ENCODE data around the gene UBE2V1.

Gene UBE2V1

DNA sequence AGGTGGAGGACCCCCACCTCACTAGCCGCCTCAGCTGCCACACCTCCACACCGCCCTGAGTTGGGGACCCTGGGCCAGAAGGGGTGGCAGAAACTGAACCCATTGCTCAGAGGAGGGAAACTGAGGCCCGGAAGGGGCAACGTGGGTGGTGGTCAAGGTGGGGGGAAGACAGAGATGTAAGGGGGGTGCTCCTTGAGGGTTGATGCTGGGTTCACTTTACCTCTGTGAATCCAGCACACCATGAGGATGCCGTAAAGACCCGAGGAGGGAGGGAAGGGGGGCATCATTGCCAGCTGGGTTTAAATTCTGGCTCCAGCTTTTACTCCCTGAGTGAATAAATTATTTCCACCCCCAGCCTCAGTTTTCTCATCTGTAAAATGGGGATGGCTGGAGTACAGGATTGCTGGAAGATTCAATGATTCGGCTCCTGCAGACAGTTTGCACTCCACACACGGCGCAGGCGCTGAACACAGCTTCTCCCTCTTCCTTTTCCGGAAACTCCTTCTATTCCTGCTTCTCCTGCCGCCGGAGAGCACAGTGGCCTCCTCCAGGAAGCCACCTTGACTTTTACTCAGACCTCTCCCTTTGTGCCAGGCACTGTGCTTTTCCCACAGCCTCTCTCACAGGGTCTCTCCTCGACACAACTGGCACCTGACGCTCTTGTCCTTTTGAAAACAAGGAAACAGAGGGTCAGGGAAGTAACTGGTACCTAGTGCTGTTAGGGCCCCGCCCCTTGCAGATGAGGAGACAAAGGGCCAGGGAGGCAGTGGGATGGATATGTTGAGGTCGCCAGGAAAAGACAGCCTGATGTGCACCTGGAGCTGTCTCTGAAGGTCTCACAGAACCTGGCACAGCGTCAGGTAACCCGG, 59.4 kb downstream of the UBE2V1 start:
- H3K27me3 ChIP-seq (ENCODE audit: insufficient read depth, low read length) = no peaks in the 10 kb centered on the region
- peak overlapping the region; percentile 47 for H2BK5ac ChIP-seq (ENCODE audit: low read depth, low read length, poor library complexity)
- H3K79me2 ChIP-seq (ENCODE audit: control insufficient read depth, insufficient read depth, low read length, poor library complexity) = peaks cover 2% of the 10 kb centered on the region
- peaks cover 34 to 38% of the 10 kb centered on the region in 2 experiments for H3K4me1 ChIP-seq (ENCODE audit: control insufficient read depth in 1 of 2, insufficient read depth in 2 of 2, low read length in 2 of 2)
- no peak overlapping the region for H3K9ac ChIP-seq (ENCODE audit: low read length)
- H4K12ac ChIP-seq (ENCODE audit: low read depth, low read length) = peak overlapping the region; percentile 4
- H2BK12ac ChIP-seq (ENCODE audit: low read length) = peak overlapping the region; percentile 94
- no peak overlapping the region for H3K4me2 ChIP-seq (ENCODE audit: low read length)
- H3K36me3 ChIP-seq (ENCODE audit: control insufficient read depth in 1 of 2, insufficient read depth in 2 of 2, low read length in 2 of 2) = no peaks in the 10 kb centered on the region
- no peak overlapping the region for H3K27ac ChIP-seq (ENCODE audit: low read depth, low read length)
- H3K9me3 ChIP-seq (ENCODE audit: insufficient read depth, low read depth, low read length) = no peaks in the 10 kb centered on the region
- WGBS (ENCODE audit: extremely low coverage, insufficient coverage, insufficient read length) = no CpG with 5 or more reads among the region's 19 CpGs
- peak overlapping the region; percentile 81 for H2AK5ac ChIP-seq (ENCODE audit: low read length)
- no peak overlapping the region for H3K4me3 ChIP-seq (ENCODE audit: low read depth, low read length)
- peak overlapping the region; percentile 40 for H4K8ac ChIP-seq (ENCODE audit: low read depth, low read length)
- H2AFZ ChIP-seq (ENCODE audit: insufficient read depth, low read length, poor library complexity) = peak overlapping the region; percentile 4
- no peak overlapping the region for H3K23ac ChIP-seq (ENCODE audit: low read length)
- H3K18ac ChIP-seq (ENCODE audit: low read length) = peak overlapping the region; percentile 18
- peak overlapping the region; percentile 62 for H3K14ac ChIP-seq (ENCODE audit: low read length)
- H3K79me1 ChIP-seq (ENCODE audit: low read length) = peaks cover 43% of the 10 kb centered on the region
- peak overlapping the region; percentile 5 for H3K4ac ChIP-seq (ENCODE audit: low read depth, low read length)
- DNase-seq = peak in 1 of 2 donors; percentile 42
- peak overlapping the region; percentile 92 for H2BK120ac ChIP-seq (ENCODE audit: insufficient read depth, low read length, poor library complexity)
- H4K91ac ChIP-seq (ENCODE audit: low read depth, low read length) = peak overlapping the region; percentile 90

DNA sequence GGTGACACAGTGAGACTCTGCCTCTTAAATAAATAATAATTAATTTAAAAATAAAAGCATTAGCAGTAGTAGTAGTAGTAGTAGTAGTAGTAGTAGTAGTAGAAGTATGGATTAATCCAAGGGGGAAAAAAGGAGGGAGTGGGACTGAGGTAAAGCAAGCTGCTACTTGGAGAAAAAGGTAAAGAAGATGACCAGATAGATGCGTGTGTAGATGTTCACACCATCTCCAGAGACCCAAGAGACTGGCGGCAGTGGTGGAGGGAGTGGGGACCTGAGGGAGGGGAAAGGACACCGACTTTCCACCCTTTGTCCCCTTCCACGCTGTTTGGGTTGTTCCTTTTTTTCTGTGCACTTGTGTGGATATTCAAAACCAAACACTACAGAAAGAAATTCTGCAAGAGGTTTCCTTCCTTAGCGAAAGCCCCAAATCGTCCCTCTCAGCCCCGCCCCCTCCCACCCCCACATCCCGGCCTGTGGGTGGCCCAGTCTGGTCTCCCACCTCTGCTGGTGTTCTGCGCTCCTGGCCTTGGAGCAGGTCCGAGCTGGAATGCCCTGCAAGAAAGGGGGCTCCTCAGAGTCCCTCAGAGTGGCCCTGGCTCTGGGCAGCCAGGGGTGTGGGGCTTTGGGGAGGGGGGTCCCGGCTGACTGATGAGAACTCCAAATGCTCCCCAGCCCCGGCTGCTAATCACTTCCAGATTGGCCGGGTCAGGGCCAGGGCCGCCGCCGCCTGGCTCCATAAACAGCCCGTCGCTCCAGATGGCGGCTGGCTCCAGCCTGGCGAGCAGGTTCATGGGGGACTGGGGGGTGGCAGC, 60.2 kb downstream of the UBE2V1 start:
- Histone ChIP-seq H3K4ac (ENCODE audit: low read depth, low read length) (no peak overlapping the region), H2BK5ac (ENCODE audit: low read depth, low read length, poor library complexity) (no peak overlapping the region), H3K36me3 (ENCODE audit: control insufficient read depth in 1 of 2, insufficient read depth in 2 of 2, low read length in 2 of 2) (no peaks in the 10 kb centered on the region), H3K27me3 (ENCODE audit: insufficient read depth, low read length) (no peaks in the 10 kb centered on the region), H3K4me2 (ENCODE audit: low read length) (no peak overlapping the region), H3K79me1 (ENCODE audit: low read length) (peaks cover 44% of the 10 kb centered on the region), H3K9me3 (ENCODE audit: insufficient read depth, low read depth, low read length) (no peaks in the 10 kb centered on the region), H3K27ac (ENCODE audit: low read depth, low read length) (no peak overlapping the region), H4K8ac (ENCODE audit: low read depth, low read length) (no peak overlapping the region), H3K79me2 (ENCODE audit: control insufficient read depth, insufficient read depth, low read length, poor library complexity) (peaks cover 2% of the 10 kb centered on the region), H2AFZ (ENCODE audit: insufficient read depth, low read length, poor library complexity) (no peak overlapping the region), H3K23ac (ENCODE audit: low read length) (no peak overlapping the region), H3K18ac (ENCODE audit: low read length) (no peak overlapping the region), H2AK5ac (ENCODE audit: low read length) (peak overlapping the region; percentile 75), H3K4me1 (ENCODE audit: control insufficient read depth in 1 of 2, insufficient read depth in 2 of 2, low read length in 2 of 2) (peaks cover 34 to 38% of the 10 kb centered on the region in 2 experiments), H3K14ac (ENCODE audit: low read length) (peak overlapping the region; percentile 2), H4K12ac (ENCODE audit: low read depth, low read length) (no peak overlapping the region), H3K9ac (ENCODE audit: low read length) (no peak overlapping the region), H4K91ac (ENCODE audit: low read depth, low read length) (peak overlapping the region; percentile 77), H3K4me3 (ENCODE audit: low read depth, low read length) (no peak overlapping the region), H2BK12ac (ENCODE audit: low read length) (peak overlapping the region; percentile 94), H2BK120ac (ENCODE audit: insufficient read depth, low read length, poor library complexity) (peak overlapping the region; percentile 44)
- WGBS (ENCODE audit: extremely low coverage, insufficient coverage, insufficient read length) = no CpG with 5 or more reads among the region's 20 CpGs
- DNase-seq = no peak

DNA sequence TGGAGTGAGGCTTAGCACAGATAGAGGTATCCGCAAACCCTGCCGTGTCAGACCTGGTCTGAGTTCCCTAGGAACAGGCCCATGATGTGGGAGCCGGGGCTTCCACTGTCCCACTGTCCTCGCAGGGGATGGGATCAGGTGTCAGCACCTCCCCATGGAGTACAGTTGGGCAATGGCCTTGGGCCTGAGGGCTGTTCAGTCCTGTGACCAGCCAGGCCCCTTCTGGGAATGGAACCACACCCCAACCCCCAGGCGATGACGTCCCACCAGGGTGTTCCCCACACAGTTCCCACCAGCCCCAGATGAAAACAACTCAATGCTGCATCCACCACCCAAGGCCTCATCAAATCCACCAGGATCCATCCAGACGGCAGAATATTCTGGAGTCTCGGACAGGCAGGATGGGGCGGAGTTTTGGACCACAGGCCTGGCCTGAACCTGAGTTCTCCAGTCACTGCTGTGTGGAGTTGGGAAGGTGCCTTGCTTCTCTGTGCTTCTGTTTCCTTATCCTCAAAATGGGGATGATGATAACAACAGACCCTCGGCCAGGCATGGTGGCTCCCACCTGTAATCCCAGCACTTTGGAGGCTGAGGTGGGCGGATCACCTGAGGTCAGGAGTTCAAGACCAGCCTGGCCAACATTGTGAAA, 62.2 kb downstream of the UBE2V1 start:
- no peak overlapping the region for H3K4me3 ChIP-seq (ENCODE audit: low read depth, low read length)
- no peaks in the 10 kb centered on the region for H3K27me3 ChIP-seq (ENCODE audit: insufficient read depth, low read length)
- no peaks in the 10 kb centered on the region for H3K79me2 ChIP-seq (ENCODE audit: control insufficient read depth, insufficient read depth, low read length, poor library complexity)
- no peak overlapping the region for H3K9ac ChIP-seq (ENCODE audit: low read length)
- no peak overlapping the region for H3K23ac ChIP-seq (ENCODE audit: low read length)
- H3K18ac ChIP-seq (ENCODE audit: low read length) = no peak overlapping the region
- H2BK5ac ChIP-seq (ENCODE audit: low read depth, low read length, poor library complexity) = peak overlapping the region; percentile 38
- no CpG with 5 or more reads among the region's 11 CpGs for WGBS (ENCODE audit: extremely low coverage, insufficient coverage, insufficient read length)
- peak overlapping the region; percentile 54 for H2BK120ac ChIP-seq (ENCODE audit: insufficient read depth, low read length, poor library complexity)
- H2BK12ac ChIP-seq (ENCODE audit: low read length) = peak overlapping the region; percentile 61
- H3K27ac ChIP-seq (ENCODE audit: low read depth, low read length) = no peak overlapping the region
- no peak overlapping the region for H3K4me2 ChIP-seq (ENCODE audit: low read length)
- H3K36me3 ChIP-seq (ENCODE audit: control insufficient read depth in 1 of 2, insufficient read depth in 2 of 2, low read length in 2 of 2) = no peaks in the 10 kb centered on the region
- no peak overlapping the region for H4K12ac ChIP-seq (ENCODE audit: low read depth, low read length)
- no peak overlapping the region for H3K4ac ChIP-seq (ENCODE audit: low read depth, low read length)
- DNase-seq = peak; percentile 47 to 54
- peak overlapping the region; percentile 85 for H2AK5ac ChIP-seq (ENCODE audit: low read length)
- H3K79me1 ChIP-seq (ENCODE audit: low read length) = peaks cover 33% of the 10 kb centered on the region
- H4K91ac ChIP-seq (ENCODE audit: low read depth, low read length) = peak overlapping the region; percentile 60
- H3K9me3 ChIP-seq (ENCODE audit: insufficient read depth, low read depth, low read length) = no peaks in the 10 kb centered on the region
- H3K14ac ChIP-seq (ENCODE audit: low read length) = peak overlapping the region; percentile 64
- H2AFZ ChIP-seq (ENCODE audit: insufficient read depth, low read length, poor library complexity) = peak overlapping the region; percentile 50
- peak overlapping the region; percentile 32 for H4K8ac ChIP-seq (ENCODE audit: low read depth, low read length)
- H3K4me1 ChIP-seq (ENCODE audit: control insufficient read depth in 1 of 2, insufficient read depth in 2 of 2, low read length in 2 of 2) = peaks cover 27 to 28% of the 10 kb centered on the region in 2 experiments

DNA sequence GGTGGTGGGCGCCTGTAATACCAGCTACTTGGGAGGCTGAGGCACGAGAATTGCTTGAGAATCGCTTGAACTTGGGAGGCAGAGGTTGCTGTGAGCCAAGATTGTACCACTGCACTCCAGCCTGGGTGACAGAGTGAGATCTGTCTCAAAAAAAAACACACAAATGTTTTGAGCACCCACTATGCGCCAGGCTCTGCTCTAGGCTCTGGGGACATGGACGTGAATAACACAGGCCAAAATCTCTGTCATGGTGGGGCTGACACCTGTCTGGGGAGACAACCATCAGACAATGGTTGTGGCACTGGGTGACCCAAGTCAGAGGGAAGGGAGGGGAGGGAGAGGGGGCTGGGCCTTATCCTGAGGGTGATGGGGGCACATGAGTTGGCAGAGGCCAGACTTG, 62.7 kb downstream of the UBE2V1 start:
- Histone ChIP-seq H3K4me2 (ENCODE audit: low read length) (no peak overlapping the region), H4K91ac (ENCODE audit: low read depth, low read length) (peak overlapping the region; percentile 60), H3K4me3 (ENCODE audit: low read depth, low read length) (no peak overlapping the region), H3K4me1 (ENCODE audit: control insufficient read depth in 1 of 2, insufficient read depth in 2 of 2, low read length in 2 of 2) (peaks cover 23 to 25% of the 10 kb centered on the region in 2 experiments), H2AK5ac (ENCODE audit: low read length) (peak overlapping the region; percentile 85), H2BK5ac (ENCODE audit: low read depth, low read length, poor library complexity) (peak overlapping the region; percentile 38), H3K18ac (ENCODE audit: low read length) (no peak overlapping the region), H2BK12ac (ENCODE audit: low read length) (peak overlapping the region; percentile 61), H3K79me2 (ENCODE audit: control insufficient read depth, insufficient read depth, low read length, poor library complexity) (no peaks in the 10 kb centered on the region), H3K23ac (ENCODE audit: low read length) (no peak overlapping the region), H2BK120ac (ENCODE audit: insufficient read depth, low read length, poor library complexity) (peak overlapping the region; percentile 54), H3K36me3 (ENCODE audit: control insufficient read depth in 1 of 2, insufficient read depth in 2 of 2, low read length in 2 of 2) (no peaks in the 10 kb centered on the region), H3K79me1 (ENCODE audit: low read length) (peaks cover 28% of the 10 kb centered on the region), H3K9me3 (ENCODE audit: insufficient read depth, low read depth, low read length) (no peaks in the 10 kb centered on the region), H3K27me3 (ENCODE audit: insufficient read depth, low read length) (no peaks in the 10 kb centered on the region), H4K8ac (ENCODE audit: low read depth, low read length) (peak overlapping the region; percentile 32), H3K27ac (ENCODE audit: low read depth, low read length) (no peak overlapping the region), H3K9ac (ENCODE audit: low read length) (no peak overlapping the region), H2AFZ (ENCODE audit: insufficient read depth, low read length, poor library complexity) (peak overlapping the region; percentile 50), H3K4ac (ENCODE audit: low read depth, low read length) (no peak overlapping the region), H4K12ac (ENCODE audit: low read depth, low read length) (no peak overlapping the region), H3K14ac (ENCODE audit: low read length) (peak overlapping the region; percentile 64)
- no peak for DNase-seq
- no CpG with 5 or more reads among the region's 5 CpGs for WGBS (ENCODE audit: extremely low coverage, insufficient coverage, insufficient read length)
